Mesenchymal stem cell (in vitro differentiated cells and primary cell): ENCODE data around the gene DIS3L2.

Experiments
- DNase-seq: peaks from one replicate; pipeline ENCODE4 v3.0.0-alpha.2; 2013
- H2AFZ ChIP-seq: one replicate; pipeline ENCODE4 v1.6.1; 2013; ENCODE audit warnings: low read depth, mild to moderate bottlenecking, control low read depth, inconsistent platforms, low read length, moderate library complexity
- H2AK5ac ChIP-seq: 2 replicates; pipeline ENCODE4 v1.6.1; 2013; ENCODE audit warnings: low read length, moderate library complexity, mild to moderate bottlenecking, inconsistent platforms; ENCODE audit not compliant: severe bottlenecking
- H2BK120ac ChIP-seq: one replicate; pipeline ENCODE4 v1.6.1; 2013; ENCODE audit warnings: low read depth, mild to moderate bottlenecking, inconsistent platforms, low read length, moderate library complexity
- H2BK12ac ChIP-seq, 2 experiments: one replicate each; pipeline ENCODE4 v1.6.1; 2013; ENCODE audit warnings: inconsistent platforms in 2 of 2, low read length in 2 of 2, mild to moderate bottlenecking in 2 of 2, moderate library complexity in 2 of 2, control low read depth in 1 of 2
- H2BK15ac ChIP-seq: one replicate; pipeline ENCODE4 v1.6.1; 2013; ENCODE audit warnings: mild to moderate bottlenecking, low read depth, inconsistent platforms; ENCODE audit not compliant: poor library complexity, severe bottlenecking
- H2BK5ac ChIP-seq: 2 replicates; pipeline ENCODE4 v1.6.1; 2013; ENCODE audit warnings: low read depth, mild to moderate bottlenecking, low read length, control low read depth, inconsistent platforms; ENCODE audit not compliant: poor library complexity, severe bottlenecking
- H3K14ac ChIP-seq, 2 experiments: one replicate each; pipeline ENCODE4 v1.6.1; 2013; ENCODE audit warnings: inconsistent platforms in 2 of 2, low read length in 2 of 2, control low read depth in 1 of 2, mild to moderate bottlenecking in 1 of 2, moderate library complexity in 1 of 2
- H3K18ac ChIP-seq, 2 experiments: one replicate each; pipeline ENCODE4 v1.6.1; 2013; ENCODE audit warnings: inconsistent platforms in 2 of 2, low read length in 2 of 2, control low read depth in 1 of 2, low read depth in 1 of 2, mild to moderate bottlenecking in 1 of 2
- H3K23ac ChIP-seq, 2 experiments: one replicate each; pipeline ENCODE4 v1.6.1; 2013; ENCODE audit warnings: inconsistent platforms in 2 of 2, low read length in 2 of 2, mild to moderate bottlenecking in 2 of 2, moderate library complexity in 2 of 2, control low read depth in 1 of 2
- H3K27ac ChIP-seq: 2 replicates; pipeline ENCODE4 v1.5.1; 2013; ENCODE audit warnings: mild to moderate bottlenecking, moderate library complexity, low read length, control low read depth, inconsistent platforms; ENCODE audit not compliant: poor library complexity, severe bottlenecking
- H3K27me3 ChIP-seq, 2 experiments: 2 replicates each; pipeline versions ENCODE4 v1.6.1 to v1.7.0; 2013; ENCODE audit warnings: low read length in 2 of 2, mild to moderate bottlenecking in 2 of 2, moderate library complexity in 2 of 2, control low read depth in 1 of 2, inconsistent platforms in 1 of 2; ENCODE audit not compliant: control insufficient read depth in 1 of 2, insufficient read depth in 1 of 2
- H3K36me3 ChIP-seq, 2 experiments: 2 replicates each; pipeline versions ENCODE4 v1.6.1 to v1.7.0; 2013; ENCODE audit warnings: low read length in 2 of 2, control low read depth in 1 of 2, inconsistent platforms in 1 of 2, low read depth in 1 of 2, mild to moderate bottlenecking in 1 of 2; ENCODE audit not compliant: insufficient read depth in 2 of 2, control insufficient read depth in 1 of 2
- H3K4ac ChIP-seq, 2 experiments: one replicate each; pipeline ENCODE4 v1.6.1; 2013; ENCODE audit warnings: inconsistent platforms in 2 of 2, low read length in 2 of 2, mild to moderate bottlenecking in 2 of 2, moderate library complexity in 2 of 2, control low read depth in 1 of 2, low read depth in 1 of 2
- H3K4me1 ChIP-seq: 2 replicates; pipeline ENCODE4 v1.6.1; 2013; ENCODE audit warnings: low read depth, low read length, control low read depth; ENCODE audit not compliant: control insufficient read depth, insufficient read depth
- H3K4me2 ChIP-seq: 2 replicates; pipeline ENCODE4 v1.6.1; 2013; ENCODE audit warnings: low read length, mild to moderate bottlenecking, inconsistent platforms; ENCODE audit not compliant: poor library complexity, severe bottlenecking
- H3K4me3 ChIP-seq, 2 experiments: 2 replicates each; pipeline versions ENCODE4 v1.5.1 to v1.7.0; 2013; ENCODE audit warnings: low read length in 2 of 2, mild to moderate bottlenecking in 2 of 2, control low read depth in 1 of 2, low read depth in 1 of 2; ENCODE audit not compliant: insufficient read depth in 1 of 2
- H3K79me1 ChIP-seq: replicated peaks from 2 replicates; pipeline ENCODE4 v1.6.1; 2013; ENCODE audit warnings: mild to moderate bottlenecking, control low read depth, low read length, inconsistent platforms; ENCODE audit not compliant: poor library complexity, severe bottlenecking
- H3K9ac ChIP-seq: 2 replicates; pipeline ENCODE4 v1.7.0; 2013; ENCODE audit warnings: mild to moderate bottlenecking, low read length, moderate library complexity
- H3K9me3 ChIP-seq: 2 replicates; pipeline ENCODE4 v1.7.0; 2013; ENCODE audit warnings: mild to moderate bottlenecking, low read length; ENCODE audit not compliant: control insufficient read depth
- H4K8ac ChIP-seq: one replicate; pipeline ENCODE4 v1.6.1; 2013; ENCODE audit warnings: inconsistent platforms, mild to moderate bottlenecking, low read length, moderate library complexity
- H4K91ac ChIP-seq: one replicate; pipeline ENCODE4 v1.6.1; 2013; ENCODE audit warnings: mild to moderate bottlenecking, low read length, inconsistent platforms
- WGBS: methylation state at CpG from one replicate; pipeline ENCODE4 v1.1.7; 2013; ENCODE audit warnings: mixed read lengths; 5-methylcytosine and 5-hydroxymethylcytosine counted together

DIS3L2 gene

GRCh38 chr2:232341061-232341738 lies 379.7 kb downstream of the DIS3L2 start:
- no peak overlapping the region for H2BK120ac ChIP-seq
- H3K27ac ChIP-seq = no peak overlapping the region
- no peak overlapping the region for H3K4me2 ChIP-seq
- no peak overlapping the region for H2BK5ac ChIP-seq
- H3K27me3 ChIP-seq = peaks cover 8 to 23% of the 10 kb centered on the region in 2 experiments
- no peak overlapping the region for H2AFZ ChIP-seq
- H3K9ac ChIP-seq = no peak overlapping the region
- no peak overlapping the region for H3K18ac ChIP-seq
- no peak overlapping the region for H3K4me3 ChIP-seq
- no peak overlapping the region for H2BK15ac ChIP-seq
- WGBS = 83% methylated on average over 17 of the region's 17 CpGs
- H3K4ac ChIP-seq = no peak overlapping the region
- H3K9me3 ChIP-seq = no peaks in the 10 kb centered on the region
- no peak overlapping the region for H4K8ac ChIP-seq
- peaks cover 0 to 31% of the 10 kb centered on the region in 2 experiments for H3K36me3 ChIP-seq
- no peak for DNase-seq
- no peak overlapping the region for H3K14ac ChIP-seq
- no peak overlapping the region for H2AK5ac ChIP-seq
- H4K91ac ChIP-seq = no peak overlapping the region
- no peaks in the 10 kb centered on the region for H3K79me1 ChIP-seq
- no peak overlapping the region for H2BK12ac ChIP-seq
- H3K4me1 ChIP-seq = peaks cover 2% of the 10 kb centered on the region
- H3K23ac ChIP-seq = no peak overlapping the region

GRCh38 chr2:232341739-232342126 lies 380.2 kb downstream of the DIS3L2 start:
- Histone ChIP-seq H4K91ac (no peak overlapping the region), H2AFZ (no peak overlapping the region), H3K4me3 (no peak overlapping the region), H3K4ac (no peak overlapping the region), H2AK5ac (no peak overlapping the region), H2BK12ac (no peak overlapping the region), H3K79me1 (no peaks in the 10 kb centered on the region), H3K23ac (no peak overlapping the region), H3K4me2 (no peak overlapping the region), H3K27me3 (peaks cover 8 to 23% of the 10 kb centered on the region in 2 experiments), H3K4me1 (peaks cover 2% of the 10 kb centered on the region), H3K27ac (no peak overlapping the region), H3K9ac (no peak overlapping the region), H2BK15ac (no peak overlapping the region), H2BK120ac (no peak overlapping the region), H4K8ac (no peak overlapping the region), H3K36me3 (peaks cover 0 to 25% of the 10 kb centered on the region in 2 experiments), H3K9me3 (no peaks in the 10 kb centered on the region), H3K14ac (no peak overlapping the region), H2BK5ac (no peak overlapping the region), H3K18ac (no peak overlapping the region)
- DNase-seq = no peak
- 100% methylated on average over 2 of the region's 4 CpGs for WGBS

- Histone ChIP-seq H3K27me3 (peaks cover 15 to 30% of the 10 kb centered on the region in 2 experiments), H3K14ac (no peak overlapping the region), H4K91ac (no peak overlapping the region), H2BK5ac (no peak overlapping the region), H3K9ac (no peak overlapping the region), H3K79me1 (no peaks in the 10 kb centered on the region), H2BK120ac (no peak overlapping the region), H3K4me3 (no peak overlapping the region), H3K4me1 (peaks cover 2% of the 10 kb centered on the region), H3K18ac (no peak overlapping the region), H3K23ac (no peak overlapping the region), H3K9me3 (no peaks in the 10 kb centered on the region), H4K8ac (no peak overlapping the region), H3K36me3 (peaks cover 0 to 15% of the 10 kb centered on the region in 2 experiments), H2AK5ac (no peak overlapping the region), H2AFZ (no peak overlapping the region), H3K27ac (no peak overlapping the region), H2BK12ac (no peak overlapping the region), H3K4me2 (no peak overlapping the region), H3K4ac (no peak overlapping the region), H2BK15ac (no peak overlapping the region)
- 83% methylated on average over 19 of the region's 19 CpGs for WGBS
- no peak for DNase-seq
These were observed 381.4 kb downstream of the DIS3L2 start for GRCh38 chr2:232342635-232343565.

GRCh38 chr2:232343821-232344220 lies 382.3 kb downstream of the DIS3L2 start:
- H2AFZ ChIP-seq = no peak overlapping the region
- H2AK5ac ChIP-seq = no peak overlapping the region
- H4K91ac ChIP-seq = no peak overlapping the region
- no peak overlapping the region for H3K4me2 ChIP-seq
- no peak overlapping the region for H4K8ac ChIP-seq
- H3K14ac ChIP-seq = no peak overlapping the region
- H2BK120ac ChIP-seq = no peak overlapping the region
- H3K79me1 ChIP-seq = no peaks in the 10 kb centered on the region
- no peak overlapping the region for H3K23ac ChIP-seq
- H3K4ac ChIP-seq = no peak overlapping the region
- no peak overlapping the region for H2BK5ac ChIP-seq
- 90% methylated on average over 5 of the region's 6 CpGs for WGBS
- no peak overlapping the region for H2BK15ac ChIP-seq
- no peak overlapping the region for H2BK12ac ChIP-seq
- no peak overlapping the region for H3K27ac ChIP-seq
- H3K4me3 ChIP-seq = no peak overlapping the region
- H3K4me1 ChIP-seq = peaks cover 2% of the 10 kb centered on the region
- peaks cover 18 to 37% of the 10 kb centered on the region in 2 experiments for H3K27me3 ChIP-seq
- no peak overlapping the region for H3K9ac ChIP-seq
- DNase-seq = no peak
- H3K36me3 ChIP-seq = peaks cover 0 to 12% of the 10 kb centered on the region in 2 experiments
- no peaks in the 10 kb centered on the region for H3K9me3 ChIP-seq
- no peak overlapping the region for H3K18ac ChIP-seq
